ENCODE data around the gene TIMM8B. TPM values are rescaled to one million over a fixed set of nuclear protein-coding genes. Genes with fewer than 3 reads are reported as not detected.

The TIMM8B gene
- total and polyA plus RNA-seq, 9 of the 15 experiments (the other 6 are each of a cell fraction or from before 2014, with no cell fraction given): 95.8 to 338 (median 145) TPM

- no peak for TF ChIP-seq SRF (CRISPR knock-in tag; IDR thresholded peaks at IDR 0.05)
- TF ChIP-seq FOXA3 (CRISPR knock-in tag; conservative IDR thresholded peaks at IDR 0.05 in 1 of 2, IDR thresholded peaks at IDR 0.05 in 1 of 2): no peak
- TF ChIP-seq SMARCE1 (IDR thresholded peaks at IDR 0.05): peak; percentile 84
- no peak for TF ChIP-seq HDAC6 (IDR thresholded peaks at IDR 0.05; ENCODE audit: low read depth, low read length)
- TF ChIP-seq, protein P1, sequence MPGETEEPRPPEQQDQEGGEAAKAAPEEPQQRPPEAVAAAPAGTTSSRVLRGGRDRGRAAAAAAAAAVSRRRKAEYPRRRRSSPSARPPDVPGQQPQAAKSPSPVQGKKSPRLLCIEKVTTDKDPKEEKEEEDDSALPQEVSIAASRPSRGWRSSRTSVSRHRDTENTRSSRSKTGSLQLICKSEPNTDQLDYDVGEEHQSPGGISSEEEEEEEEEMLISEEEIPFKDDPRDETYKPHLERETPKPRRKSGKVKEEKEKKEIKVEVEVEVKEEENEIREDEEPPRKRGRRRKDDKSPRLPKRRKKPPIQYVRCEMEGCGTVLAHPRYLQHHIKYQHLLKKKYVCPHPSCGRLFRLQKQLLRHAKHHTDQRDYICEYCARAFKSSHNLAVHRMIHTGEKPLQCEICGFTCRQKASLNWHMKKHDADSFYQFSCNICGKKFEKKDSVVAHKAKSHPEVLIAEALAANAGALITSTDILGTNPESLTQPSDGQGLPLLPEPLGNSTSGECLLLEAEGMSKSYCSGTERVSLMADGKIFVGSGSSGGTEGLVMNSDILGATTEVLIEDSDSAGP (CRISPR knock-in tag; IDR thresholded peaks at IDR 0.05): no peak
- TF ChIP-seq PML (IDR thresholded peaks at IDR 0.05; ENCODE audit: low read length): 0 out of 2 replicates have a peak, but pooled peaks have one; percentile 25
- TF ChIP-seq PHF8 (IDR thresholded peaks at IDR 0.05; ENCODE audit: borderline replicate concordance, low read length): no peak
- TF ChIP-seq, protein P2, sequence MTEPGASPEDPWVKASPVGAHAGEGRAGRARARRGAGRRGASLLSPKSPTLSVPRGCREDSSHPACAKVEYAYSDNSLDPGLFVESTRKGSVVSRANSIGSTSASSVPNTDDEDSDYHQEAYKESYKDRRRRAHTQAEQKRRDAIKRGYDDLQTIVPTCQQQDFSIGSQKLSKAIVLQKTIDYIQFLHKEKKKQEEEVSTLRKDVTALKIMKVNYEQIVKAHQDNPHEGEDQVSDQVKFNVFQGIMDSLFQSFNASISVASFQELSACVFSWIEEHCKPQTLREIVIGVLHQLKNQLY (CRISPR knock-in tag; conservative IDR thresholded peaks at IDR 0.05): no peak
- TF ChIP-seq SAFB (IDR thresholded peaks at IDR 0.05; ENCODE audit: borderline replicate concordance, low read depth, low read length): no peak
- peak; percentile 91 for TF ChIP-seq SMARCA4 (IDR thresholded peaks at IDR 0.05)
- TF ChIP-seq SREBF1 (IDR thresholded peaks at IDR 0.05; ENCODE audit: borderline replicate concordance, low read depth, low read length): no peak
- TF ChIP-seq RAD21 (CRISPR knock-in tag; conservative IDR thresholded peaks at IDR 0.05 in 1 of 2, IDR thresholded peaks at IDR 0.05 in 1 of 2): no peak
- TF ChIP-seq FOSL1 (tag; conservative IDR thresholded peaks at IDR 0.05): 0 out of 2 replicates have a peak, but pooled peaks have one; percentile 9
- TF ChIP-seq HOXB6 (CRISPR knock-in tag; IDR thresholded peaks at IDR 0.05; ENCODE audit: borderline replicate concordance): no peak
- TF ChIP-seq KHSRP (IDR thresholded peaks at IDR 0.05): no peak
- TF ChIP-seq, protein P3, sequence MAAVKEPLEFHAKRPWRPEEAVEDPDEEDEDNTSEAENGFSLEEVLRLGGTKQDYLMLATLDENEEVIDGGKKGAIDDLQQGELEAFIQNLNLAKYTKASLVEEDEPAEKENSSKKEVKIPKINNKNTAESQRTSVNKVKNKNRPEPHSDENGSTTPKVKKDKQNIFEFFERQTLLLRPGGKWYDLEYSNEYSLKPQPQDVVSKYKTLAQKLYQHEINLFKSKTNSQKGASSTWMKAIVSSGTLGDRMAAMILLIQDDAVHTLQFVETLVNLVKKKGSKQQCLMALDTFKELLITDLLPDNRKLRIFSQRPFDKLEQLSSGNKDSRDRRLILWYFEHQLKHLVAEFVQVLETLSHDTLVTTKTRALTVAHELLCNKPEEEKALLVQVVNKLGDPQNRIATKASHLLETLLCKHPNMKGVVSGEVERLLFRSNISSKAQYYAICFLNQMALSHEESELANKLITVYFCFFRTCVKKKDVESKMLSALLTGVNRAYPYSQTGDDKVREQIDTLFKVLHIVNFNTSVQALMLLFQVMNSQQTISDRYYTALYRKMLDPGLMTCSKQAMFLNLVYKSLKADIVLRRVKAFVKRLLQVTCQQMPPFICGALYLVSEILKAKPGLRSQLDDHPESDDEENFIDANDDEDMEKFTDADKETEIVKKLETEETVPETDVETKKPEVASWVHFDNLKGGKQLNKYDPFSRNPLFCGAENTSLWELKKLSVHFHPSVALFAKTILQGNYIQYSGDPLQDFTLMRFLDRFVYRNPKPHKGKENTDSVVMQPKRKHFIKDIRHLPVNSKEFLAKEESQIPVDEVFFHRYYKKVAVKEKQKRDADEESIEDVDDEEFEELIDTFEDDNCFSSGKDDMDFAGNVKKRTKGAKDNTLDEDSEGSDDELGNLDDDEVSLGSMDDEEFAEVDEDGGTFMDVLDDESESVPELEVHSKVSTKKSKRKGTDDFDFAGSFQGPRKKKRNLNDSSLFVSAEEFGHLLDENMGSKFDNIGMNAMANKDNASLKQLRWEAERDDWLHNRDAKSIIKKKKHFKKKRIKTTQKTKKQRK (IDR thresholded peaks at IDR 0.05; ENCODE audit: borderline replicate concordance, low read depth, low read length): no peak
- TF ChIP-seq TSHZ1 (CRISPR knock-in tag; IDR thresholded peaks at IDR 0.05): no peak
- TF ChIP-seq SOX6 (IDR thresholded peaks at IDR 0.05): peak; percentile 73
- TF ChIP-seq TBL1XR1 (IDR thresholded peaks at IDR 0.05; ENCODE audit: low read length in 2 of 2): no peak
- TF ChIP-seq NFIX (CRISPR knock-in tag; IDR thresholded peaks at IDR 0.05; ENCODE audit: low read depth): no peak
These were observed 41.6 kb downstream of the TIMM8B start (continued) for GRCh38 chr11:112044961-112045360.
